ENCODE data around the gene ABI3.

ABI3 gene

DNA sequence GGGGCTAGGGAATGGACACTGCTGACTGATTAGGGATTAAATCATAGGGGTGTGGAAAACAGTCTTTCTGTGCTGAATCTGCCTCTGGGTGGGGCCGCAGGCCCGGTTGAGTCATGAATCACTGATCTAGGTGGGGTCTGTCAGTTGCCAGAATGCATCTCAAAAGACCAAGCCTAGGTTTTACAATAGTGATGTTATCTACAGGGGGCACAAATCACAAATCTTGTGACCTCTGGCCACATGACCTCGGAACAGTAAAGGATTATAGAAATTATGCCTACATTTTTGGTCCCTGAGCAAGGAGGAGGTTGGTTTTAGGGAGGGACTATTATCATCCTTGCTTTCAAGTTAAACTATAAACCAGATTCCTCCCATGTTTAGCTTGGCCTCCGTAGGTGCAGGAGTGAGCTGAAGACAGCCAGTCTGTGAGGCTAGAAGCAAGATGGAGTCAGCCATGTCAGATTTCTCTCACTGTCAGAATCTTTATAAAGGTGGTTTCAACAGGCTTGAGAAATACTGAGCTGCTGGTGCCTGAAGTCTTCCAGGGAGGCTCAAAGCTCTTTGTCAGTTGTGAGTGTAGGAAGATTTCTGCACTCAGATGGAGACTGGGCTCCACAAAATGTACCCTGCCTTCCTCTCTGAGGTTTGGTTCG, 13.0 kb upstream of the ABI3 start:
- no peak for DNase-seq (ENCODE audit: low spot score)

DNA sequence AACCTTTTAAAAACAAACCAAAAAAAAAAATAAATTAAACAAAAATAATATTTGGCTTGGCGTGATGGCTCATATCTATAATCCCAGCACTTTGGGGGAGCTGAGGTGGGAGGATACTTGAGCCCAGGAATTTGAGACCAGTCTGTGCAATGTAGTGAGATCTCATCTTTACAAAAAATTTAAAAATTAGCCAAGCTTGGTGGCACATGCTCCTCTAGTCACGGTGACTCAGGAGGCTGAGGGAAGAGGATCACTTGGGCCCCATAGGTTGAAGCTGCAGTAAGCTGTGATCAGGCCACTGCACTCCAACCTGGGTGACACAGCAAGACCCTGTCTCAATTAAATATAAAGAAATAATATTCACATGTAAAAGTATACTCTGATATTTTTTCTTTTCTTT, 12.3 kb upstream of the ABI3 start:
- DNase-seq (ENCODE audit: low spot score), result no peak

DNA sequence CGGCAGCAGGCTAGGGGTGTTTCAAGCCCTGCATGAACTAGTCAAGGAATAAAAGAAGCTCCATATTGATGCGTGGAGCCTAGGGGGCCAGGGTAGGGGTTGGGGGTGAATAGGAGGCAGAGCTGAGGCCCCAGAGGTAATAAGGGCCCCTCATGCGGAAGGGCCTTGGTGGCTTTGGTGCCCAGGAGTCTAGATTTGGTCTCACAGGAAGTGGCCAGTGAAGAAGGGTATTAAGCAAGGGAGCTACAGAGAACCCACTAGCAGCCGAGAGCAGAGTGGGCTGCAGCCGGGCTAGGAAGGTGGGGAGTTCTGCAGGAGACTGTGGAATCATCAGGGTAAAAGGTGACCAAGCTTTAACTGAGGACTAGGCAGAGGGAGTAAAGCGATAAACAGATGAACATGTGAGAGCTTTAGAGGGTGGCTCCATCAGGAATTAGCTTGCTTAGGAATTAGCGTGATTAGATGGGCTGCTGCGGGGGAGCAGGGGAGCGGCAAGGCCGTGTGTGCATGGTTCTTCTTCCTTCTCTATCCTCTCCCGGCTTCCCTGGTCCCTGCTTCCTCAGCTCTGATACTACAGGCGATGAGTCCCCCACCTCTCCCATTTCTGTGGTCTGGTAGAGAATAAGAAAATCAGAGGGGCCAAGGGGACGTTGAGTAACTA, 10.0 kb upstream of the ABI3 start:
- DNase-seq (ENCODE audit: low spot score), result no peak

DNA sequence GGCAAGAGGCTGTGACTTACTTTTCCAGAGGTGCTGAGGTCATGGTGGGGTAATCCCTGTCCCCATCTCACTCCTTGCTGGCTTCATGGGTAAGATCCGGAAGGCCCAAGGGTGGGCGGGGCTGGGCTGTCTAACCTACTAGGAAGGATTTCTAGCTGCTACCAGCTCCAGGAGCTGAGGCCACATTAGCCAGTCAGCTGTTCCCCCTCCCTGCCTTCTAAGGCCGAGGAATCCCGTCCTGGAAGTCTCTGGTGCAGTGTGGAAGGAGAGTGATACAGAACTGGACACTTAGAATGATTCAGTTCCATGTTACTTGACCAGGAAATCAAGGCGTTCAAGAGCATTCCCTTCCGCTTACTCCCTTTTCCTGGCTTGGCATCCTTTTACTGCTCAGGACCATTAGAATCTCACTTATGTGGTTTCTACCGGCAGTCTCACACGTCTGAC, 9.0 kb upstream of the ABI3 start:
- DNase-seq (ENCODE audit: low spot score), result peak; percentile 44

DNA sequence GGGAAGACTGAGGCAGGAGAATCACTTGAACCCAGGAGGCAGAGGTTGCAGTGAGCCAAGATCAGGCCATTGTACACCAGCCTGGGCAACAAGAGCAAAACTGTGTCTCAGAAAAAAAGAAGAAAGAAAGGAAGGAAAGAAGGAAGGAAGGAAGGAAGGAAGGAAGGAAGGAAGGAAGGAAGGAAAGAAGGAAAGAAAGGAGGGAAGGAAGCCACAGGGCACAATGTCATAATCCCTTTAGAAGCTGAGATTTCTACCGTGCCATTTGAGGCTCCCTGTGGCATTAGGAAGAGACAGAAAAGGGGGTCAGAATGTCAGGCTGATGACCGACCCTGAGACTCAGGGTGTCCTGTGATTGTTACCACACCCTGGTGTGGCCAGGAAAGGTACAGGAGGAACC, 6.7 kb upstream of the ABI3 start:
- no peak for DNase-seq (ENCODE audit: low spot score)

DNA sequence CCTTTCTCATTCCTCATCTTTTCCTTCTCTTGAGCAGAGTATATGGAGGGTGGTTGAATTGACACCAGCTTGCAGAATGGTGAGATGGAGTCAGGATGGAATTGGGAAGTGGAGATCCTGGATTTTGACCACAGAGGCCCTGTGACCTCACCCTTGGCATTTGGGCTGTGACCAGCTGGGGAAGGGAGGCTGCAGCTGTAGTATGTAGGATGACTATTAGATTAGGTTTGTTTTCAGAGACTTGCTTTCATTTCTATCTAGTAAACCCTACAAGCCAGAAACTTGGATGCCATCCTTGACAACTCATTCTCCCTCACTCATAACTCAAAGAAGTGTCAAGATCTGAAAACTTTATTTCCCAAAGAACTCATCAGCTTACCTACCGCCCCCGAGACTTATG, 6.0 kb upstream of the ABI3 start:
- DNase-seq (ENCODE audit: low spot score), result peak; percentile 56

DNA sequence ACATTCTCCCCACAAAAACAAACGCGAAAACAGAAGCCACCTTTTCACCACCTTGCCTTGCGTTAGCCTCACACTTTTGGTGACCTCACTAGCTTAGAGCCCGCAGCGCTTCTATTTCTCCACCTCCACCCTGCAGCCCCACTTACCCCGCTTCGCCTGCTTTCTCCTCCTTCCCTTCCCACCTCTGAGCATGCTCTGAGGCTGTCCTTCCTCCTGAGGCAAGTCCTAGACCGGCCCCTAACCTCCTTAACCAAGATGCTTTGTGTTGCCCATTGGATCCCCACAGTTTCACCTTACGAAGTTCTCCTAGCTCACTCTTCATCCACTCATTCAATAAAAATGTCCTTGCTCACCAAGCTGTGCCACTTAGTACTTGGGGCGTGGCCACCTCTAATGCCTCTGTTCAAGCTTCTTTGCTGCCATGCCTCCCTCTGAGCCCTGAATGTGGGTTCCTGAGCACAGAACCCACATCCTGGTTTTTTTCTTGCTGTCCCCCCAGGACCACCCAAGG, 1.4 kb upstream of the ABI3 start:
- DNase-seq (ENCODE audit: low spot score), result no peak

DNA sequence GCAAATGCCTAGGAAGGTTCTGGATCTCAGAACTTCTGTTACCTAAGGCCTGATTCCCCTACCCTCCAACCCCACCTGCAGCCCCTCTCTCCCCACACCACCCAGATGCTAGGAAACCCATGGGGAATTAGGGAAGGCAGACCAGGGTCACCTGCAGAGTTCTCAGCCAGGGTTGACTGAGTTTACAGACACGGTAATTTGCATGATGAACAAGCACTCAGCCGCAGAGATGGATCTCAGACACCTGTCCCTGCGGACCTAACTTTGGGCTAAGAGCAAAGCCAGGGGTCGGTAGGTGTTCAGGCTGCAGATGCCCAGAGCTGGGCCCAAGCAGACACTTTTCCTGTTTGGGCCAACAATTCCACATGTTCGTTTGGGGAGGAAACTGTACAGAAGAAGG, 2.9 kb downstream of the ABI3 start:
- DNase-seq (ENCODE audit: low spot score), result no peak

DNA sequence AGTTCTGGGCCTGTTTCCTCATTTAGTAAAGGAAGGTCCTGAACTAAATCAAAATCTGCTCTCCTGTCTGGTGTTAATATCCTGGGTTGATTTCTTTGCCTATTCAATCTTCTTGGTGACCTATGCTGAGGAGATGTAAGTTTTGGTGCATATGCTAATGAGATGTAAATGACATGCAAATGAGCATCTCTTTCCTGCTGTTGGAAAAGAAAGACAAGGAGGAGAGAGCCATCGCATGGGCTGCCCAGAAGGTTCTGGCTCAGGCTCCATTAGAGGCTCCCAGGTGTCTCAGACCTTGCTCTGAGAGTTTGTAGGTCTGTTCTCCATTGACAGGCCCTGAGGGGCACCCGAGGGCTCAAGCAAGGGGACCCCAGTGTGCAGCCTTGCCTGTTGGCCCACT, 3.3 kb downstream of the ABI3 start:
- DNase-seq (ENCODE audit: low spot score), result no peak

DNA sequence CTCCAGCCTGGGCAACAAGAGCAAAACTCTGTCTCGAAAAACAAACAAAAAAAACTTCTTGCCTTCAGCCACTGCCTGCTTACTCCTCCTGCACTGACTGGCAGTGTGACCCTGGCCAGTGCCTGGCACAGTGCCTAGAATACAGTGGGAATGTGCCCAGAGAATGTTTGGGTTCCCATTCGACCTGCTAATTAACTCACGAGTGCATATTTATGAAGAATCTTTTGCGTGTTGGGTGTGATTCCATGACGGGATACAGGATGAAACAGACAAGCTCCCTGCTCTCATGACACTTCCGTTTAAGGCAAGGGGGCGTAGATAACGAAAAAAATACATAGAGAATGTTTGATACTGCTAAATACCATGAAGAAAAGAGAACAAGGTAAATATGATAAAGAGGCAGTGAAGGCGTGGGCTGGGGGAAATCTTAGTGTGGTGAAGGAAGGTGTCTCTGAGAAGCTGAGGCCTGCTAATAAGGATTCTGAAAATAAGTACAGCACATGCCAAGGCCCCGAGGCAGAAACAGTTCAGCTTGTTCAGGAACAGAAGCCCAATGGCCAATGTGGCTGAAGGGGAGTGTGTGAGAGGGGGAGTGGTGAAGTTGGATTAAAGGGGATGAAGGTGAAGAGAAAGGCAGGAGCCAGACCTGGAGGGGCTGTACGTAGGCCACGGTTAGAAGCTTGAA, 4.3 kb downstream of the ABI3 start:
- no peak for DNase-seq (ENCODE audit: low spot score)

DNA sequence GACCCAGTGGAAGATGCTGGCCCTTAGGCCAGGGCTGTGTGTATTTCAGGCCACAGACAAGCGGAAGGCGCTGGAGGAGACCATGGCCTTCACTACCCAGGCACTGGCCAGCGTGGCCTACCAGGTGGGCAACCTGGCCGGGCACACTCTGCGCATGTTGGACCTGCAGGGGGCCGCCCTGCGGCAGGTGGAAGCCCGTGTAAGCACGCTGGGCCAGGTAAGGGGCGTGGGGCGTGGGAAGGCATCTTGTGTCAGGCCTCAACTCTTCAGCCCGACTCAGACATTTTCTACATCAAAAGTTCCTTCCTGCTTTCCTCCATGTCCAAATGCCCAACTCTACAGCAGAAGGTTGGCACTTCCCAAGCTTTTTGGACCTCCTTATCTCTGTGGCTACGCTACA, 6.0 kb downstream of the ABI3 start:
- DNase-seq (ENCODE audit: low spot score), result no peak

DNA sequence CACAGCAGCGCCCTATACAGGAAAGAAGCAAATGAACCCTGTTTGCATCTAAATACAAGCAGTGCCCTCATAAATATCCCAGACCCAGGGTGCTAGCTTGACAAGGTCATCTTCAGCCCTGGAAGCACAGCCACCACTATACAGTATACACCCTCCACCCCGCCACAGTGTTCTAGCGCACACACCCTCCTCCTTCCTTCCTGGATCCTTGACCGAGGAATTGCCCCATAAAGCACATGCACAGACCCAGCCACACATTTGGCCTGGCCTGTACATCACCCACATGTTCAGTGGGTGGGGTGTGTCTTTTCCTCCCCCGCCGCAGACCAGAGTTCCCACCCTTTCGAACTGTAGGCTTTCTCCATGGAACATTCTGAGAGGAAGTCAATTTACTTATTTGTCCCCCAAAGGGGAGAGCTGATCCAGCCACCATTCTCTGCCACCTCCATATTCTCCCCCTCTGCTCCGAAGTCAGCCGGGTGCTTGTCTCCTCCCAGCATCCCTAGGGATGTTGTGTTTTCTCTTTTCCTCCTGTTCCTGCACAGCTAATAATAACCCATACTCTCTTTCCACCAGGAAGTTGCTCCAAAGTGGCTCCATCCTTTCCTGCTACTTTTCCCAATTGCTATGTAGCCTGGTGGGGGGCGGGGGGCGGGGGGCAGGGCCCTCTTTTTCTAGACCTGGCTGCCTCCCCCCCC, 6.6 kb downstream of the ABI3 start:
- no peak for DNase-seq (ENCODE audit: low spot score)

DNA sequence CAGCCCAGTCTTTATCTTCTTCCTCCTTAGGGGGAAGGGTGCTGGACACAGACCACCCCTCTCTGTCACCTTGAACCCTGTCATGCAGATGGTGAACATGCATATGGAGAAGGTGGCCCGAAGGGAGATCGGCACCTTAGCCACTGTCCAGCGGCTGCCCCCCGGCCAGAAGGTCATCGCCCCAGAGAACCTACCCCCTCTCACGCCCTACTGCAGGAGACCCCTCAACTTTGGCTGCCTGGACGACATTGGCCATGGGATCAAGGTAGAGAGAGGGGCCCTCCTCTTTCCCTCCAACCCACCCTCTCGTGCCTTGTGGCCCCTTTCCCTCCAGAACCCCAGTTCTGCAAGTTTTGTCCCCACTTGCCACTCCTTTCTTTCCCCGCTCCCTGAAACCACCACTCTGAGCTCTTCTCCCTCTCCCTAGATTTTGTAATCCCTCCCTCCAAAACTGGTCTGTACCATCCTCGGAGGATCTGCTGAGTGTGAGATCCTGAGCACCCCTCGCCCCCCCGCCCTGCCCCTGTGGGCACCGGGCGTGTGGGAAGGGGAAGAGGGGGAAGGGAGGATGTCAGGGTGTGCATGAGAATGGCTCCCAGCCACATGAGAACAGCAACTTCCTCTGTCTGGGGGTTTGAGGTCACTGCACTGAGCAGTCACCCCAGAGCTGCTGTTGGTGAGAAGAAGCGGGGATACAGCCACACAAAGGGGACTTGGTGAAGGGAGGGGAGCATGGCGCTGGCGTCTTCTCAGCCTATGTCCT, 7.3 kb downstream of the ABI3 start:
- DNase-seq (ENCODE audit: low spot score), result no peak

DNA sequence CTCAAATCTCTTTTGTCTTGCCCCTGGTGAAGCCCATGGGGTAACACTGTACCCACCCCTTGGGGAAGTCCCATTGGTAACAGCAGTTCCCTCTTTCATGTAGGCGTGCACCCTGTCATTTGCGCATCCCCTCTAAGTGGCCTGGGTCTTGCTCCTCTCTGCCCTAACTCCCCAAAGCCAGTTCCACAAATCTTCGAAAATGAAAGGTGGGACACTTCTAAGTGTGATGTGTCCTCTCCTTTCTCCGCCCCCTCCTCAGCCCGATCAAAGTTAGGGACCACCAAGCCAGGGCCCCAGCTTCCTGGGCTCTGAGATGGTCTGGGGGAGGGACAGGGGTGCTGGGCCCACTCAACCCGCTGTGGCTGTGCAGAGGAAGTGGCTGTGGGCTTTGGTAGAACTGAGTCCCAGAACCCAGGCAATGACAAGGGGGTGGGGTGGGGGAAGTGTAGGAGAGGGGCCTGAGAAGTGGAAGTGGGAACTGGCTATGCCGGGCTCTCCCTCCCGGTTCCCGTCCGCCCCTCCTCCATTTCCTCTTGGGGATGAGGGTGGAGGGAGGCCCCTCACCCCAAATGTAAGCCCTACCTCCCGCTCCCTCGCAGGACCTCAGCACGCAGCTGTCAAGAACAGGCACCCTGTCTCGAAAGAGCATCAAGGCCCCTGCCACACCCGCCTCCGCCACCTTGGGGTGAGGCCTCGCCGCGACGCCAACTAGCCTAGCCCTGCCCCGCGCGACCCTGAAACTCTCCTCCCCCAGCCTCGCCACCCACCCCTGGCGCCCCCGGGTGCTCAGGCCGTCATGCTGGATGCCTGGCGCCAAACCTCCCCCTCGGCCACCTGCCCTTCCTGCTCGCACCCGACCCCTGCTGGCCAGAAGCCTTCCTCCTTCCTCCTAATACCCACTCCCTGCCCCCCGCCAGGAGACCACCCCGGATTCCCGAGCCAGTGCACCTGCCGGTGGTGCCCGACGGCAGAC, 8.7 kb downstream of the ABI3 start:
- no peak for DNase-seq (ENCODE audit: low spot score)

DNA sequence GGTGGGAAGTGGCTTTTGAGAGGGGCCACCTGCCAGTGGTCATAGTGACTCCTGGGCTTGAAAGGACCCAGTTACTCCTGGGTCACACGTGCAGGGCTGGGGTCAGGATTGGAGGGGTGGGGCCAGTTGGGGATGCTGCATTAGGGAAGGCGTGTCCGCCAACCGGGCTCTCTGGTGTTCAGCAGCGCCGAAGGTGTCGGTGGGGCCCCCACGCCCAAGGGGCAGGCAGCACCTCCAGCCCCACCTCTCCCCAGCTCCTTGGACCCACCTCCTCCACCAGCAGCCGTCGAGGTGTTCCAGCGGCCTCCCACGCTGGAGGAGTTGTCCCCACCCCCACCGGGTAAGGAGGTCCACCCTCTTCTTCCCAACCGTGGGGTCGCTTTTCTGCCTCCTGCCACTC, 9.5 kb downstream of the ABI3 start:
- no peak for DNase-seq (ENCODE audit: low spot score)

DNA sequence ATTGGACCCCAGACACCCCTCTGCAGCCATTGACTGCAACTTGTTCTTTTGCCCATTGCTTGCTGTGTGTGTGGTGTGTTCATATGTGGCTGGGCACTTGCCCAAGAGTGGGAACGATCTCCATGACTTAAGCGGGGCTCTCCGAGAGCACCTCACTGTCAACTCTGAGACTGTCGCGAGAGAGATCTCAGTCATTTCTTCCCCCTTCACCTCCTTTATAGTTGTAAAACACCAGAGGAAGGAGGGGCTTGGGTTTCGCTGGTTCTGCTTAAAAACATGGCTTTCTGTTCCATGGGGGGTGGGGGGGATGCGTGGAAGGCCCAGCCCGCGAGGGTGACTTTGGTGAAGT, 12.6 kb downstream of the ABI3 start:
- no peak for DNase-seq (ENCODE audit: low spot score)

DNA sequence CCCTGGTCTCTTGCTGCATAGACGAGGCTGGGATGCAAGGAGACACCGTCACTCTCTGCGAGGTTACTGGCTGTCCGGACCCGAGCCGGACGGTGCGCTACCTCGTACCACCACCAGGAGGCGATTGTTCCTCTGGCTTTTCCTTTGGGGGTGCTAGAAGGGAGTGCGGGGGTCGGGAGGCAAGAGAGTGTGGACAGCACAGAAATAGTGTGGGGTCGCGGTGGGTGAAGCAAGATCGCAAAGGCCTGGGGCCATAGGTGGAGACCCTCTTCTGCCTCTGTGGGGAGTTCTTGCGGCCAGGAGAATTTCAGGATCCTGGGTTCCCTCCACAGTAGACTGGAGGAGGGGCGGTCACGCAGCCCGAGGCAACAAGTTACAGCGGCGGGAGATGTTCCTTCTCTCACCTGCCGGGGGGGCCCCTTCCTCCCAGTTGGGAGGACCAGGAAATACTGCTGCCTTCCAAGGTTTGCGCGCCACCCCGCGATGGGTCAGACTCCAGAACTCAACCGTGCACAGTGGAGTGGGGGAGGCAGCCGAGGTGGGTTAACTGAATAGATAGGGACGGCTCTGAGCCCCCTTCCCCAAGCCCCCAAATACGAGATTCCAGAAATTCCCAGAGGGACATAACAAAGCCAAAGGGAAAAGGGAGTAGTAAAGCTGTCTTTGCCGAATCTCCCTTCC, 13.2 kb downstream of the ABI3 start:
- peak; percentile 67 for DNase-seq (ENCODE audit: low spot score)

DNA sequence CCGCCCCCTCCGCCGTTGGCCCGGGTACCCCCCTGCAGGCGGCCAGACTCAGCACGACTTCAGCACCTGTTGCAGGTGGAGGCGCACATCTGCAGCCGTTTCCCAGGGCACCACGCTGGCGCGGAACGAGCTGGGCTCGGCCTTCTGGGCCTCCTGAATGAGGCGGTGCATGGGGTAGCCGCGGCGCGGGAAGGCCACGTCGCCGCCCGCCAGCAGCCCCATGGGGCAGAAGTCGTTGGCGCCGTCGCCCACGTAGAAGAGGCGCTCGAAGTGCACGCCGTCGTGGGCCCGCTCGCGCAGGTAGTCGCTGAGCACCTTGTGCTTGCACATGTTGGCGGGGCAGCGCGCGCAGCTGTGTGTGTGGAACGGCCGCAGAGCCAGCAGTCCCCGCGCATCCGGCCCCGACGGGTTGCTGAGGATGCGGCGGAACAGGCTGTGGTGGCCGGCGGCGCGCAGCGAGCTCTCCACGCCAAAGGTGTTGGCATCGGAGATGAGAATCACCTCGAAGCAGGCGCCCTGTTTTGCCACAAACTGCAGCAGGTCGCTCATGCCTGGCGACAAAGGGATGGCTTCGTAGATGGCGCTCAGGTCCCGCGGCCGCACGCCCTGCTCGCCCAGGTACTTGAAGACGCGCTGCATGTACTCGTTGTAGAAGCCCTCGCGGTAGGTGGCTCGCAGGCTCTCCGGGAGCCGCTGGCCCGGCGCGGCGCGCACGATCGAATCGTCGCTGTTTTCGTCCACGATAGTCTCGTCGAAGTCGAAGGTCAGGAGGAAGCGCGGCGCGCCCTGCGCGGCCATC, 13.9 kb downstream of the ABI3 start:
- DNase-seq (ENCODE audit: low spot score), result no peak

DNA sequence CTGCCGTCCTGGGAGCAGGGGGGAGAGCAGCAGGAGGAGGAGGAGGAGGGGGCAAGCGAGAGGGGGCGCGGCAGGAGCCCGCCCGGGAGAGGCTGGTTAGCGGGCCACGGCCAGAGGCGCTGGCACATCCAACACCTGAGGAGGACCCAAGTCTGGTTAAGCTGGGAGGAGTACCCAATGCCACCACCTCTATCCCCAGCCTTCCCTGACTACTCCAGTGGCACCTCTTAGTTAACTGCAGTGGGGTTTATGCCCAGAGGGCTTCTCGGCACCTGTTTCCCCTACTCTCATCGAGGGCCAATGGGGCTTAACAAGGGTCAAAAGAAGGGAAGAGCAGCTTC, 14.5 kb downstream of the ABI3 start:
- no peak for DNase-seq (ENCODE audit: low spot score)
